CD4-positive, alpha-beta T cell treated with Interleukin-1 beta for 1 hour (primary cell): ENCODE results near the gene SCYGR3.

Experiments used
- DNase-seq, 2 donors: peaks; one replicate each; pipeline ENCODE4 v3.0.0-alpha.2; 2020 to 2022

The SCYGR3 gene, protein sequence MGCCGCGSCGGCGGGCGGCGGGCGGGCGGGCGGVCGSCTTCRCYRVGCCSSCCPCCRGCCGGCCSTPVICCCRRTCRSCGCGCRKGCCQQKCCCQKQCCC

DNA sequence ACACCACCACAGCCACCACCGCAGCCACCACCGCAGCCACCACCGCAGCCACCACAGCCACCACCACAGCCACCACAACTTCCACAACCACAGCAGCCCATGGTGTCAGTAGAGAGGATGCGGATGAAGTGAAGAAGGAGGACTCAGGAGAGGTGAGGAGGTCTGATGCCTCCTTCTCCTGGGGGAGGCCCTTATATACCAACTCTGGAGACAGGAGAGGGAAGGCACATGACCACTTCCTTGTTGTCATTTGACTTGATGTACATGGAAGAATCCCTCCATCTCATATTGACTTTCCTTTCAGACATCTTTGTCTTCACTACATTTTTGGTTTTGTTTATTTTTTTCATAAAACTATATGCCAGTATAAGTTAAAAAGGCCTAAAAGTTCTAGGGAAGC is at the start of gene SCYGR3:
TSS of gene SCYGR3 (minus strand) at position 101 of the 400 bp plus-strand sequence. CDS start at position 101, 0 bp downstream.
- DNase-seq: no peak

DNA sequence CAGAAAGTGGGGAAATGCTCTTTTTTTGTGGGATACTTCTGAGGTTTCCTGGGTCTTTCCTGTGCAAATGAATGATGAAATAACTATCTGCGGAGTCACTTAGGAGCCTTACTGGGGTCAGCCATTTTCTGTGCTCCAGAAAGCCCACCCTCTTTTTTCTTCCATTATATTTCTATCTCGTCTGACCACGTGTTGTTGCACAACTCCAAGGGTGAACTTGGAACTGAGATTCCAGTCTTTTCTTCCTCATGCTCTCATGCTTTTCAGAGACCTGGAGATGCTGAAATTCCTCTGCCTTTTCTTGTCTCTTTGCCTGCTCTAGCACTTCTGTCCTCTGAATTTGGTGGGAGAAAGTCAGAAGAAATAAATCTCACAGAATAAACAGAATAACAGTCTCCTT is 47.2 kb upstream of the SCYGR3 start:
- no peak for DNase-seq

DNA sequence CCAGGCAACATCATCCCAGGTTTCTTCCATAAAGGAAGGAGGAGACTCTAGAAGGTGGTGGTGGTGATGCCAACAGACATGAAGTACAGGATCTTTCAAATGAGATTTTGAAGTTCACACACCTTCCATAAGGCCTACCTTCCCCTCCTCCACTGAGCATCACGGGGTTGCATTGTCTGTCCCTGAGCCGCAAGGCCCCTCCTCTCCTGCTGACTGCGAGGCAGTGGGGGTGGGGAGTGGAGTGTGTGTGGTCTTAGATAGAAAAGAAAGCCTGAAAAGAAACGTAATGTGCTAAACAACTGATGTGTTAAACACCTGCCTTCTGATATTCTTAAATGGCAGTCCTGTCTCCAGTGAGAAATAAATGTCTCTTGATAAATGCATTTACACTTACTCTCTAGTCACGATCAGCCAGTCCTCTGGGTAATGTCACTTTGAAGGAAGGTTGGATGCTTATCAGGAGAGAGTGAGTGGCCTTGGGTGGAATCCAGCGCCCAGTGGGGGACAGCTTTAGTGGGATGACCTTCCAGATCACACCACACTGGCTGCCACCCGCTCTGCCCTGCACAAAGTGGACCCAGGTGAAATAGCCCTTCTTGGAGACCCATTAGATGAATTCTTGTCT is 46.5 kb upstream of the SCYGR3 start:
- no peak for DNase-seq

DNA sequence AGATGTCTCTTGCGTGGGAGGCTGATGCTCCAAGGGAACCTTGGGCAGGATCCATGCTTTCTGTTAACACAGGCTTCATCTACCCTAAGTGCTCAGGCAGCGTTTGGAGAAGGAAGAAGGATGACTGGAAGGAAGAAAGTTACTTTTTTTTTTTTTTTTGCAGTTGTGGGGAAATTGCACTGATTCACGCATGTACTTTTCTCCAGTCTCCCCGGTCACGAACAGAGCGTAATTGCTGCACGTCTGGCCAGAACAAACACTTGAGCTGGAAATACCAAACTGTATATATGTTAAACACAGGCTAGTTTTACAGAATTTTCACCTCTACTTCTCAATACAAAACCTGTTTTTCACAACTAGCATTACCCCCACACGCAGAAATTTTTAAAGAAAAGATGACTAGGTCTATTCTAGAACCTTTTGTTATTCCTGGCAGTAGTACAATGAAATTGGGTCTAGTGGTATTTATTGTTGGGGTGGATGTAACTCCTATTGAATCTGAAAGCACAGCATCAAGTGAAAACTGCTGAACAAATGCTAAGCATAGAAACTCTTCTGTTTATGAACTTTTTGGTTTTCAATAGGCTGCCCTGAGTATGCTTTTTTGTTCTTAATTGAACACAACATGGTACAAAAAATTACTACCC is 42.7 kb upstream of the SCYGR3 start:
- DNase-seq: no peak

DNA sequence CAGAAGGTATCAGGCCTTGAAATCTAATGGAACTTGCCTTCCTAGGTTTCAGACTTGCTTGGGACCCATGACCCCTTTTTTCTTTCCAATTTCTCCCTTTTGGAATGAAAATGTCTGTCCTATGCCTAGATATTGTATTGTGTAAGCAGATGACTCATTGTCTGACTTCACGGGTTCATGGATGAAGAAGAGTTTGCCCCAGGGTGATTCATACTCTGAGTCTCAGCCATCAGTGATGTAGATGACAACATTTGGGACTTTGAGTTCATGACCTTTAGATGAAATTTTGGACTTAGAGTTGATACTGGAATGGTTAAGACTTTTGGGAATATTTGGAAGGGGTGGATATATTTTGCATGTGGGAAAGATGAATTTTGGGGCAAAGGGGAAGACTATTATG is 40.8 kb upstream of the SCYGR3 start:
- no peak for DNase-seq

DNA sequence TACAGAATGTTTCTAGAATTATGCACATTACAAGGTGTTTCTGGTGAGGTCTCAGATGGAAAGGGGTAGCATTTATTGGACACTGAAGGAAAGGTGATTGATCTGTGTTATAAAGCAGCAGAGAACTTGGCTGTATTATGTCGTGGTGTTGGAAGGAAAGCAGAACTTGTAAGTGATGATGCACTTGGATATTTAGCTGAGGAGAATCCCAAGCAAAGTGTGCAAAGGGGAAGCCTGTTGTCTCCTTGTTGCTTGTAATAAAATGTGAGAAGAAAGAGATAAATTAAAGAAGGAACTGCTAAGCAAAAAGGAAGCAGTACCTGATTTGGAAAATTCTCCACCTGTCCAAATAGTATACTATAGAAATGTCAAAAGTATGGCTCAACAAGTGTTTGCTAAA is 39.8 kb upstream of the SCYGR3 start:
- DNase-seq: no peak

DNA sequence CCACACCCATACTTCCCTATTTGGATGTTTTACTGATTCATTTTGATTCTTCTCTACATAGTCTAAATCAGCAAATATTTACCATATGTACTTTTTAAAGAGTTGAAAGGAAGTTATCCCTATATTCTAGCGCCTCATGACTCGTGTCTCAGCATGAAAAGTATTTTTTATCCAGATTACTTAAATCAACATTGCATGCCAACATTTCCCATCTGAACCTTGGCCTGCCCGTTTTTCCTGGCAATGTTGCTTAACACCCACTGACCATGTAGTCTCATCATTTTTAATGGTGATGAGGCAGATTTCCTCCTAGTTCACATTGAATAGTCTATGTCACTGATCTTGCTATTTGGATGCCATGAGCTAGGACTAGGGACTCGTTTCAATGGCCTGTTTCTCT is 38.8 kb upstream of the SCYGR3 start:
- DNase-seq: no peak

DNA sequence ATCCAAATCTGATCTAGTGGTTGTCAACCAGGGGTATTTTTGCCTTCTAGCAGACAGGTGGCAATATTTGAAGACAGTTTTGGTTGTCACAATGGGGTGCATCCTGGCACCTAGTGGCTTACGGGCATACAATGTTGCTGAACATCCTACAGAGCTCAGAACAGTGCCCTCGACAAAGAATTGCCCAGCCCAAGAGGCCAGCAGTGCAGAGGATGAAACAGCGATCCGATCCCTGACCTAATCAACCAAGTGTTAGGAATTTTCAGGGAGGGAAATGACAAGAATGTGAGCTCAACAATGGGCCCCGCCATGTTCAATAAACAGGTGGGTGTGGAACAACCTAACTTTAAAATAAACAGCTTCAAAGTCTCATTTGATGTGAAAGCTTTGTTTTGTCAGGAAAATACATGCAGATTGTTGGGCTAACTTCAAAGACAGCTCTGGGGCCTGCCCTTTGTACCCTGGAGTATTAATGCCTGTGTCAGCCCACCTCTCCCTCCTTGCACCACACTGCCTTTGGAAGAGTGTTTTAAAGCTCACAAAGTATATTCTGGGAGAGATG is 29.4 kb upstream of the SCYGR3 start:
- DNase-seq: no peak

DNA sequence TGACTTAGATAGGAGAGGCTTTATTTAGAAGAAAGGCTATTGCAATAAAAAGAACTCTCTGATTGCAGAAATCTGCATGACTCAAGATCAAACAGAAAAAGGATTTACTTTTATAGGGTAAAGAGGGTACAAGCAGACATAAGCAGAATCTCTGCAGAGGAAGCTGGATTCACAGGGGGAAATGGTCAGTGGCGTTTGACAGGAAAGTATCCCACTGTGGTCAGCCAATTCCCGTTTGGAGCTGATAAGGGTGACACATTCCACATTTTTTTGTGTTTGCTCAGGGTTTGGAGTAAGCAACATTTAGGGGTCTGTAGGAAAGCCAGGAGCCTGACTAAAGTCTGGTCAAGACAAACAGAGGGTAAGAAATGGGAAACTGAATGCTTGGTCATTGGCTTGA is 28.0 kb upstream of the SCYGR3 start:
- DNase-seq: no peak

DNA sequence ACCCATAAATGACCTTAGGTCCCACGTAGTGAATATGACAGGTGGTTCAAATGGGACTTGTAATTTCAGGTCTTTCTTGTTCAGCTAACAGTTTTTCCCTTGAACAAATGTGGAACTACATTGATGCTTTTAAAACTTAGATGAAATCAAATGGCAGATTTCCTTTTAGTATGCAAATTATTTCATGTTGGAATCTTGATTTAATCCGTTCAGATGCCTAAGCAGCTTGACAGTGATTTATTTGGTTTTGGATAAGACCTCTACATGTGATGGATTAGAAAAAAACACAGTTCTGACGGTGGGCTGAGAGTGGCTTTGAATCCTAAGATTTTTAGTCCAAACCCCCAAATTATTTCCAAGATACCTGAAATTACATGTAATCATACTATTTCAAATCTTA is 19.6 kb upstream of the SCYGR3 start:
- DNase-seq: no peak

DNA sequence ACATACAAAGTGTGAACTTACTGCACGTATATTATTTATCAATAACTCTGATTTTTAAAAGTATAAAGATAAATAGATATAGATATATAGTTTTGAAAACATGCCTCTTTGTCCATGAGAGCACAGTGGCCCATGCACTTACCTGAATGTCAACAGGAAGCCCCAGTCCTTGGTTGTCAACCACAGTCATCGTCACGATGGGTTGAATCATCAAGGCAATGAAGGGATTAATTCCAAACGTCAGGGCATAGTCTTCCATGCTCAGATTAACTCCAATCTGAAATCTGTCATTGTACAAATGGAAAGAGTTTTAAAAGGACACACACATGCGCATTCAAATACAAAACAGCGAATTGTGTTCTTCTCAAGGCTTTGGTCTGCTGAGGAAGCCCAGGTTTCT is 18.2 kb upstream of the SCYGR3 start:
- no peak for DNase-seq

DNA sequence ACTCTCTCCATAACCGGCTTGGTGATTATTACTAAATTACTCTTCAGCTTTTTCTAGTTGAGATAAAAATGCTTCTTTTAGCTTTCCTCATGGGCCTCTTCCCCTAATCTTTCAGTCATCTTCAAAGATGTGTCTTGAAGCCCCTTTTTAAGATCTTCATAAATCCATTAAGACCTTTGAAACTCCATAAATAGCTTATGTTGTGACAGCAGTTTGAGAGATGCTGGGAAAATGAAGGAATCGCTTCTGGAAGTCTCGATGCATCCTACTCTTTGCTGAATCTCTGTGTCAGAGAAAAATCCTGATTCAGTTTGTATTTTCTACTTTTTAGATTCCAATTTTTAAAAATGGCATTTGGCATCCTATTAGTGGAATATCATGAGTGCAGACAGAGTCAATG is 15.7 kb upstream of the SCYGR3 start:
- no peak for DNase-seq

DNA sequence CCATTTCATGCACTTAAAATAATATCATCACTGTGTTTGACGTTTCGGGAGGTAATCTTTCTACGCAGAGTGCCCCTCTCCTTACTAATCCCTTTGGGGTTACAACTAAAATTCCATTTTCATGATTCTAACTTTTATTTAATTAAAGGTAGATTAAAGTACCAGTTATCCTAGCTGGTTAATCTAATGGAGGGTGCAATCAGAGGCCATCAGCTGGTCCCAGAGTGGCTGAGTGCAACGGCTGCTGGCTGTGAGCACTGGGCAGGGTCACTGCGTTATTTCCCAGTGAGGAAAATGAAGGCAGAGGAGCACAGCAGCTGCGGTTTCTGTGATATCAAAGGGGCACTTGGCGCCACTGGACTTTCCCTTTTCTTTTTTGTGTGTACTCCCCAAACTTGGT is 14.8 kb upstream of the SCYGR3 start:
- no peak for DNase-seq

DNA sequence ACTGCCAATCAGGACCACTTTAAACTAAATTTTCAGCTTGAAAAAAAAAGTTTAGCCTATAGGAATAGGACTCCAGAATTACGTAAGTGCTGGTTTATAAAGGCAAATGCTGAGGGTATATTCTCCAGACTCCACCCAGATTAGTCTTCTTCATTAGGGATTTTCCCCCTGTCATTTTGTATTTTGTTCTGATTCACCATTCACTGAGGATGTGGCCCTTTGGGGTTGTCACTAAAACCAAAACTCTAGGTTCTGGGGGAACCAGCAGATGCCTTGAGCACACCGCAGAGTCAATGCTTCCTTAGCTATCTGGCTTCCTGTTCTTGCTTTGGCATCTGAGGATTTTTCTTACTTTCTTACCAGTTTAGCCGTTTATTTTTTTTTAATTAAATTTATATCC is 13.1 kb upstream of the SCYGR3 start:
- DNase-seq: no peak

DNA sequence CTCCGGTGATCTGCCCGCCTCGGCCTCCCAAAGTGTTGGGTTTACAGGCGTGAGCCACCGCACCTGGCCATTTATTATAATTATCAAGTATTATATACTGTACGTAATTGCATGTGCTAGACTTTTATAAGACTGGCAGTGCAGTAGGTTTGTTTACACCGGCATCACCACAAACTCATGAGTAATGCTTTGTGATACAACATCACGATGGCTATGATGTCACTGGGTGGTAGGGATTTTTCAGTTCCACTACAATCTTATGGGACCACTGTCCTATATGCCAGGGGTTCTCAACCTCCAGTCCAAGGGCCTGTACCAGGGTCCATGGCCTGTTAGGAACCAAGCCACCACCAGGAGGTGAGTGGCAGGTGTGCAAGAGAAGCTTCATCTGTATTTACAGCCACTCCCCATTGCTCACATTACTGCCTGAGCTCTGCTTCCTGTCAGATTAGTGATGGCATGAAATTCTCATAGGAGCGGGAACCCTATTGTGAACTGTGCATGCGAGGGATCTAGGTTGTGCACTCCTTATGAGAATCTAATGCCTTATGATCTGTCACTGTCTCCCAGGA is 12.0 kb upstream of the SCYGR3 start:
- no peak for DNase-seq

DNA sequence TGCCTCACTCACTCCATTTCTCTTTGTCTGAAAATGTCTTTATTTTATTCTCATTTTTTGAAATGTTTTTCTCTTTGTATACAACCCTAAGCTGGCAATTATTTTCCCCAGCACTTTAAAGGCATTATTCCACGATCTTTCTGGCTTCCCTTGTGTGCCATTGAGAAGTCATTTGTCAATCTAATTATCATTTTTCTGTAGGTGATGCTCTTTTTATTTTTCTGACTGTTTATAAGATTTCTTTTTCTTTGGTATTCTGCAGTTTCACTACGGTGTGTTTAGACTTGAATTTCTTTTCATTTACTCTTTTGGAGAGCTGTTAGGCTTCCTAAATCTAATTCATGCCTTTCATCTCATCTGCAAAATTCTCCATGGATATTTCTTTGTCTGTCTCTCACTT is 10.8 kb upstream of the SCYGR3 start:
- no peak for DNase-seq

DNA sequence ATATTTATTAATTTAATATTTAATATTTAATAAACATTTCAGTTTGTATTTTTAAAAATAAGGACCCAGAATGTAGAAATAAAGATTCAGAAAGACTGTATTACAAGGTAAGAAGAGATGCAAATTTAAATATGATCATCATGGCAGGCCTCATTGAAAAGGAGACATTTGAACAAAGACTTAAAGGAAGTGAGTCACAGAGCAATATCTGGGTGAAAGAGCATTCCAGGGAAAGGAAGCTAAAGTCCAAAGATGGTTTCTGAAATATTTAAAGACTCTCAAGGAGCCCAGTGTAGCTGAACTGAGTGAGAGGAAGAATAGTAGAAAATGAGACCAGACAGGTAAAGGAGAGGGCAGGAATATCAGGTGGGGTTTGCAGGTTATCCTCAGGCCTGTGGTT is 8.6 kb upstream of the SCYGR3 start:
- no peak for DNase-seq

DNA sequence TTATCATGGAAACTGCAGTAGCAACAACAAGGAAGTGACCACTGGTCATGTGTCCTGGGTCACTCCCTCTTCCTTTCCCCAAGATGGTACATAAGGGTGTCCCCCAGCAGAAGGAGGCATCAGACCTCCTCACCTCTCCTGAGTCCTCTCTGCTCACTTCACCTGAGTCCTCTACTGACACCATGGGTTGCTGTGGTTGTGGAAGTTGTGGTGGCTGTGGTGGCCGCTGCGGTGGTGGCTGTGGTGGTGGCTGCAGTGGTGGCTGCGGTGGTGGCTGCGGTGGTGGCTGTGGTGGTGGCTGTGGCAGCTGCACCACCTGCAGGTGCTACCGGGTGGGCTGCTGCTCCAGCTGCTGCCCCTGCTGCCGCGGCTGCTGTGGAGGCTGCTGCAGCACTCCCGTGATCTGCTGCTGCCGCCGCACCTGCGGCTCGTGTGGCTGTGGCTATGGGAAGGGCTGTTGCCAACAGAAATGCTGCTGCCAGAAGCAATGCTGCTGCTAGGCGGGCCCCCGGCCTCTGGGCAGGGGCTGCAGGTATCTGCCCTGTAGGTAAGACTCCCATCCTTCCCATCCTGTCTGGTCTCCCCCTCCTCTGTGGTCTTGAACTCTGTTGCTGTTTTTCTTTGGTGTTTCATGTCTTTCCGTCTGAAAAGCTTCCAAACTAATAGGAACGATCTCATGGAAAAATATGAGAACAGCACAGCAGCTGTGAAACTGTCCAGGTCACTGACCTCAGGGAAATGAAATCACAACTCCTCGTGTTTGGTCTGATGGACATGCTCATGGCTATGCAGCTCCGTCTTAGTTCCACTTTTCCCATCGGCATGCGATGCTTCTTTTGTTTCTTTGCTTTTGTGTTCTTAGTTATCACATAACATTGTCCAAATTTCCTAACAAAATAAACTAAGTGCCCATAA is 2.9 kb upstream of the SCYGR3 start, which contains the start of gene SCYGR4:
TSS of gene SCYGR4 (plus strand) at position 183 of the 915 bp plus-strand sequence. CDS start at position 183, 0 bp downstream.
- DNase-seq: no peak

DNA sequence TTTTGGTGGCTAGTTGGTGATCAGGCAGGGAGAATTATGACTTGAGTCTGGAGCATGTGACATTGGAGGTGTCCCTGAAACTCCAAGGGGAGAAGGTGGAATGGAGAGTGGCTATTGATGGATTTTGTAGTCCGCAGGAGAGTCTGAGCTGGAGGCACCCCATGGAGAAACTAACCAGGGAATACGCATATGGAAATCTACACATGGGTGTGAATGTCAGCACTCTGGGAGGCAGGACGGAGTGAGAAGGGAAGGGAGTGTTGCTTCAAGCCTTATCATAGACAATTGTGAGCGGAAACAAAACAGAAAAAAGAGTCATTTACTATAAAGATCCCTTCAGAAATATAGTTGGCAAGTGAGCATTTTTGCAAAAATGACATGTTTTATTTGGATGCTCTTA is 2.0 kb upstream of the SCYGR3 start:
- DNase-seq: no peak

DNA sequence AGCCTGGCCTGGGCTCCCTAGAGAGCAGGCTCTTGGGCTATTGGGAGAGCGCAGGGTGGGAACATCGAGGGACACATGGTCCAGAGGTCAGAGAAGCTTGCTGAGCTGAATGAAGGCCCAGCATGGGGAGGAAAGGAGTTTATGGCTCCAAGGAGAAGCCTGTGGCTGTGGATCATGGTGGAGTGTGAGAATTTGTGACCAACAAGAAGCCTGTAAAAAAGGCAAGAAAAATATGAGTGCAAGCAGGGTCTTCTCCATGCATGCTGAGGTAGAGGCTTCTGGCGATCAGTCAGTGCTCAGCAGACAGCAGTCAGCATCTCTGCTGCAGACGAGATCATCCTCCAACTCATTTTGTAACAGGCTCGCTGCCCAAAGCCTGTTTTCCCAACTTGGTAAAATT is 1.3 kb upstream of the SCYGR3 start:
- no peak for DNase-seq

DNA sequence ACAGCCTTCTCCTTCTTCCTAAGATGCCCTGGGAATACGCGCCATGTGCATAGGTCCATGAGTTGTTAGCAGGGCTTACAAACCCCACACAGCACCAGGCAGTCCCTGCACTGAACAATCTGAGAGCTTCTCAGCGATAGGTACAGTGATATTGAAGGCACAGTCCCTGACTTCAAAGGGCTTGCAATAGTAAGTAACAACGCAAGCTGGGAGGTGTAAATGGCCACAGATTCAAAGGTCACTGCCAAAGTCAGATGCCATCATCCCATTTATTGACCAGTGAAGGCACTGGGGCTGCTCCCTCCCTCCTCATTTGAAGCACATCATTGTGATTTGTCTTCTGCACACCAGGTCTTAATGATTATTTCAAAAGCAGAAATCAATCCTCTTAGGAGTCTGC is 541 bp upstream of the SCYGR3 start:
- no peak for DNase-seq

DNA sequence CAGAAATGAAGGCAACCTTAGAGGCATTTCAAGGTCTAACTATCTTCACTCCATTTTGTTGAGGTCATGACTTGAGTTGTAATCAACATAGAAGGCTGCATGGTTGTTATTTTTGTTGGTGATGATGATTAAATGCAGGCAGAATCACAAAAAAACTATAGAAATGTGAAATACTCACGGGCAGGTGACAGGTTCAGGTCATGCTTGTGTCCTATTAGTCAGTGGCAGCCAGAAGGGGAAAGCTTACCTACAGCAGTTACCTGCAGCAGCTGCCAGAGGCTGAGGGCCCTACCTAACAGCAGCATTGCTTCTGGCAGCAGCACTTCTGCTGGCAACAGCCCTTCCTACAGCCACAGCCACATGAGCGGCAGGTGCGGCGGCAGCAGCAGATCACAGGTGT is 394 bp downstream of the SCYGR3 start:
- no peak for DNase-seq

DNA sequence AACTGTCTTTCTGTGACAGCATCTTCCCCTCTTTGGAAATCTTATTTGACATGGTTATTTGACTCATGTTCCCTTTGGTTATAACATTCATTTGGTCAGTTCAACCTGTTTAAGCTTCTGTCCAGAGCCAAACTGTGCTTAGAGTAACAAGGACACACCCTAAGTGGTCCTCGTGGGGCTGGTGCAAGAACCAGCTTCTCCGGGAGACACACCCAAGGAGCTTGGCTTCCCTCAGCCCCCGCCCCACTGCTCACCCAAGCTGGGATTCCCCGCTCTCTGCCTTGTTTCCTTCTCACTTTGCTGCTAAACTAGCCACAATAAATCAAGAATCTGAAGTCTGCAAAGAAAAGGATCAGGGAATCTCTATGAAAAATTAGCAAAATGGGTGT is 1.4 kb downstream of the SCYGR3 start:
- DNase-seq: no peak
